ENCODE data around the gene DUSP14. TPM values are rescaled to one million over a fixed set of nuclear protein-coding genes. Genes with fewer than 3 reads are reported as not detected.

Gene DUSP14
- total and polyA plus RNA-seq, 2 experiments from 2014 or later: 36.7 to 38.7 TPM

DNA sequence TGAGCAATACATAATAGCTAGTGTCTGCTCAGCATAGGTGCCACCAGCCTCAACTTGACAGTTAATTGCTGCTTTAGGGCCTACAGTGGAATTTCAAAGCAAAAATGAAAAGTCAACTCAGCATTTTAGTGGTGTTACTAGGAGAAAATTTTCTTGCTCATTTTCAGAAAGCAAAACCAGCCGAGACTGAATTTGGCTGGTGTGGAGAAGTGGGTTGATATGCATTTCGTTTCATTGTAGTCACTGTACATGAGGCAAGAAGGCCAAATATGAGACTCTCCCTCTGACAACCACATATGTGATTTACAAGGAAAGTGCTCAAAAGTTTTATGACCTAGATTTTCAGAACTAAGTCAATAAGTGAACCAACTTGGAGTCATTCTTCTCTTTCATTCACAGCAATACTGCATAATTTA is 54.0 kb downstream of the DUSP14 start:
- H3K36me3 Mint-ChIP-seq (ENCODE audit: low read depth): peaks cover 33% of the 10 kb centered on the region

GRCh38 chr17:37545486-37545885 is 55.8 kb downstream of the DUSP14 start:
- H3K79me2 ChIP-seq (replicated peaks; ENCODE audit: insufficient read depth): no peaks in the 10 kb centered on the region
- H3K27me3 Mint-ChIP-seq (ENCODE audit: insufficient read depth, low read depth, poor library complexity): peaks cover 3% of the 10 kb centered on the region
- H3K27me3 ChIP-seq (ENCODE audit: insufficient read depth): no peaks in the 10 kb centered on the region
- H3K4me1 Mint-ChIP-seq: peaks cover 31% of the 10 kb centered on the region
- H3K27ac ChIP-seq (ENCODE audit: low read depth): no peak overlapping the region
- H3K9me3 Mint-ChIP-seq: no peaks in the 10 kb centered on the region
- no peak overlapping the region for H3K4me2 ChIP-seq
- H3K27ac Mint-ChIP-seq: no peak overlapping the region
- no peaks in the 10 kb centered on the region for H3F3A ChIP-seq (replicated peaks; ENCODE audit: low read depth)
- peaks cover 17% of the 10 kb centered on the region for H3K36me3 Mint-ChIP-seq (ENCODE audit: low read depth)
- no peak overlapping the region for H3K4me3 Mint-ChIP-seq
- 0 out of 2 replicates have a peak, but pooled peaks cover under 1% of the 10 kb centered on the region for H3K36me3 ChIP-seq (ENCODE audit: insufficient read depth)
- H2AFZ ChIP-seq: no peak overlapping the region
- peaks cover 19% of the 10 kb centered on the region; the same call in 1 of the 2 replicates for H3K4me1 ChIP-seq (ENCODE audit: insufficient read depth)
- H3K9me2 ChIP-seq (ENCODE audit: insufficient read depth): no peaks in the 10 kb centered on the region
- no peak overlapping the region for H3K4me3 ChIP-seq
- no peak for DNase-seq (ENCODE audit: low spot score)
- H4K20me1 ChIP-seq (replicated peaks; ENCODE audit: insufficient read depth): no peaks in the 10 kb centered on the region
- no peak for ATAC-seq
- TF ChIP-seq EZH2phosphoT487 (IDR thresholded peaks at IDR 0.05; ENCODE audit: unreplicated experiment): no peak
- no peak for TF ChIP-seq CREB1 (CRISPR knock-in tag; IDR thresholded peaks at IDR 0.05; ENCODE audit: low read depth)
- no peak for TF ChIP-seq POLR2AphosphoS5 (IDR thresholded peaks at IDR 0.05; ENCODE audit: low read depth)
- no peak for TF ChIP-seq CTCF (conservative IDR thresholded peaks at IDR 0.05; ENCODE audit: low read depth in 2 of 2)
- TF ChIP-seq ZNF114 (CRISPR knock-in tag; IDR thresholded peaks at IDR 0.05): no peak
- no peak for TF ChIP-seq JUNB (IDR thresholded peaks at IDR 0.05; ENCODE audit: unreplicated experiment)
- TF ChIP-seq, protein P1, sequence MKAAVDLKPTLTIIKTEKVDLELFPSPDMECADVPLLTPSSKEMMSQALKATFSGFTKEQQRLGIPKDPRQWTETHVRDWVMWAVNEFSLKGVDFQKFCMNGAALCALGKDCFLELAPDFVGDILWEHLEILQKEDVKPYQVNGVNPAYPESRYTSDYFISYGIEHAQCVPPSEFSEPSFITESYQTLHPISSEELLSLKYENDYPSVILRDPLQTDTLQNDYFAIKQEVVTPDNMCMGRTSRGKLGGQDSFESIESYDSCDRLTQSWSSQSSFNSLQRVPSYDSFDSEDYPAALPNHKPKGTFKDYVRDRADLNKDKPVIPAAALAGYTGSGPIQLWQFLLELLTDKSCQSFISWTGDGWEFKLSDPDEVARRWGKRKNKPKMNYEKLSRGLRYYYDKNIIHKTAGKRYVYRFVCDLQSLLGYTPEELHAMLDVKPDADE (IDR thresholded peaks at IDR 0.05): no peak
- TF ChIP-seq STAT1 (IDR thresholded peaks at IDR 0.05; ENCODE audit: unreplicated experiment): no peak

More for the DNA sequence above, 54.0 kb downstream of the DUSP14 start:
- no peaks in the 10 kb centered on the region for H3K9me3 Mint-ChIP-seq
- H3K27me3 Mint-ChIP-seq (ENCODE audit: insufficient read depth, low read depth, poor library complexity): peaks cover 3% of the 10 kb centered on the region
- H3K4me1 Mint-ChIP-seq: peaks cover 31% of the 10 kb centered on the region
- peaks cover 19% of the 10 kb centered on the region; the same call in 1 of the 2 replicates for H3K4me1 ChIP-seq (ENCODE audit: insufficient read depth)
- no peak overlapping the region for H3K4me2 ChIP-seq
- ATAC-seq: no peak
- no peak overlapping the region for H3K27ac ChIP-seq (ENCODE audit: low read depth)
- no peaks in the 10 kb centered on the region for H4K20me1 ChIP-seq (replicated peaks; ENCODE audit: insufficient read depth)
- H3K36me3 ChIP-seq (ENCODE audit: insufficient read depth): peaks cover 5% of the 10 kb centered on the region; the same call in 1 of the 2 replicates
- no peak overlapping the region for H2AFZ ChIP-seq
- no peak for TF ChIP-seq CTCF (conservative IDR thresholded peaks at IDR 0.05; ENCODE audit: low read depth in 2 of 2)
- TF ChIP-seq, protein P2, sequence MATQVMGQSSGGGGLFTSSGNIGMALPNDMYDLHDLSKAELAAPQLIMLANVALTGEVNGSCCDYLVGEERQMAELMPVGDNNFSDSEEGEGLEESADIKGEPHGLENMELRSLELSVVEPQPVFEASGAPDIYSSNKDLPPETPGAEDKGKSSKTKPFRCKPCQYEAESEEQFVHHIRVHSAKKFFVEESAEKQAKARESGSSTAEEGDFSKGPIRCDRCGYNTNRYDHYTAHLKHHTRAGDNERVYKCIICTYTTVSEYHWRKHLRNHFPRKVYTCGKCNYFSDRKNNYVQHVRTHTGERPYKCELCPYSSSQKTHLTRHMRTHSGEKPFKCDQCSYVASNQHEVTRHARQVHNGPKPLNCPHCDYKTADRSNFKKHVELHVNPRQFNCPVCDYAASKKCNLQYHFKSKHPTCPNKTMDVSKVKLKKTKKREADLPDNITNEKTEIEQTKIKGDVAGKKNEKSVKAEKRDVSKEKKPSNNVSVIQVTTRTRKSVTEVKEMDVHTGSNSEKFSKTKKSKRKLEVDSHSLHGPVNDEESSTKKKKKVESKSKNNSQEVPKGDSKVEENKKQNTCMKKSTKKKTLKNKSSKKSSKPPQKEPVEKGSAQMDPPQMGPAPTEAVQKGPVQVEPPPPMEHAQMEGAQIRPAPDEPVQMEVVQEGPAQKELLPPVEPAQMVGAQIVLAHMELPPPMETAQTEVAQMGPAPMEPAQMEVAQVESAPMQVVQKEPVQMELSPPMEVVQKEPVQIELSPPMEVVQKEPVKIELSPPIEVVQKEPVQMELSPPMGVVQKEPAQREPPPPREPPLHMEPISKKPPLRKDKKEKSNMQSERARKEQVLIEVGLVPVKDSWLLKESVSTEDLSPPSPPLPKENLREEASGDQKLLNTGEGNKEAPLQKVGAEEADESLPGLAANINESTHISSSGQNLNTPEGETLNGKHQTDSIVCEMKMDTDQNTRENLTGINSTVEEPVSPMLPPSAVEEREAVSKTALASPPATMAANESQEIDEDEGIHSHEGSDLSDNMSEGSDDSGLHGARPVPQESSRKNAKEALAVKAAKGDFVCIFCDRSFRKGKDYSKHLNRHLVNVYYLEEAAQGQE (IDR thresholded peaks at IDR 0.05; ENCODE audit: unreplicated experiment): no peak
- TF ChIP-seq EZH2phosphoT487 (IDR thresholded peaks at IDR 0.05; ENCODE audit: unreplicated experiment): no peak
- no peak for DNase-seq (ENCODE audit: low spot score)
- H3F3A ChIP-seq (replicated peaks; ENCODE audit: low read depth): no peaks in the 10 kb centered on the region
- H3K9me2 ChIP-seq (ENCODE audit: insufficient read depth): no peaks in the 10 kb centered on the region
- no peak overlapping the region for H3K27ac Mint-ChIP-seq
- H3K4me3 Mint-ChIP-seq: no peak overlapping the region
- no peaks in the 10 kb centered on the region for H3K79me2 ChIP-seq (replicated peaks; ENCODE audit: insufficient read depth)
- H3K4me3 ChIP-seq: no peak overlapping the region
- no peaks in the 10 kb centered on the region for H3K27me3 ChIP-seq (ENCODE audit: insufficient read depth)

Data from GM23338 (cell line).